Measurements from ENCODE around the gene SIRT1.
"Not testable (repeated sequence)": the region's sequence is repeated elsewhere in the genome, so short reads cannot be mapped to it uniquely, and the experiment has no call there.

Gene SIRT1

GRCh38 chr10:67884313-67884841 lies at the start of gene SIRT1:
TSS of gene SIRT1 (plus strand) at chr10:67884656. CDS start at chr10:67884722, 66 bp downstream.
- no peaks in the 10 kb centered on the region for H3K27me3 ChIP-seq (replicated peaks; ENCODE audit: insufficient read depth, low read length)
- peak within 1 kb of the TSS; percentile 97 for H2AFZ ChIP-seq (ENCODE audit: low read length)
- peak; percentile 96 for DNase-seq

DNA sequence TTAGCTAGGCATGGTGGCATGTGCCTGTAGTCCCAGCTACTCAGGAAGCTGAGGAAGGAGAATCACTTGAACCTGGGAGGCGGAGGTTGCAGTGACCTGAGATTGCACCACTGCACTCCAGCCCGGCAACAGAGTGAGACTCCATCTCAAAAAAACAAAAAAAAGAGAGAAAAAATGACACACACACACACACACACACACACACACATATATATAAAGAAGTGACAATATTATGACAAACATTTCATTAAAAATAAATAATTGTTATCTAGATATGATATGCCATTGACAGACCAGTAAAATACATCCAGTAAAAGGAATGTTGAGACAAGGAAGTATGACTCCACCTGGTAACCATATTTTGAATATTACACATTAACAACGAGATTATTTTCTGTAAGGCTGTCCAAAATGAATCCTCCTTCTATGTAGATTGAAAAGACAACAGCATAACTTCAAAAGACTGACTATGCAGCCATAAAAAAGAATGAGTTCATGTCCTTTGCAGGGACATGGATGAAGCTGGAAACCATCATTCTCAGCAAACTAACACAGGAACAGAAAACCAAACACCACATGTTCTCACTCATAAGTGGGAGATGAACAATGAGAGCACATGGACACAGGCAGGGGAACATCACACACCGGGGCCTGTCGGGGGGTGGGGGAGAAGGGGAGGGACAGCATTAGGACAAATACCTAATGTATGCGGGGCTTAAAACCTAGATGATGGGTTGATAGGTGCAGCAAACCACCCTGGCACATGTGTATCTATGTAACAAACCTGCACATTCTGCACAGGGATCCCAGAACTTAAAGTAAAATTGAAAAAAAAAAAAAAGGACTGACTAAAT lies 48.7 kb upstream of the SIRT1 start:
- not testable (repeated sequence) for H3K4me3 ChIP-seq (ENCODE audit: low read length); H3K27ac ChIP-seq (ENCODE audit: low read length); H3K4me2 ChIP-seq (ENCODE audit: low read depth, low read length); H3K4me1 ChIP-seq (ENCODE audit: low read length); H3K9ac ChIP-seq (ENCODE audit: low read length); H3K9me2 ChIP-seq (replicated peaks; ENCODE audit: insufficient read depth, low read length); H2AFZ ChIP-seq (ENCODE audit: low read length); H3K9me3 ChIP-seq (replicated peaks; ENCODE audit: insufficient read depth, low read length); H3K79me2 ChIP-seq (ENCODE audit: low read length); H4K20me1 ChIP-seq (ENCODE audit: insufficient read depth, low read length); H3F3A ChIP-seq (ENCODE audit: insufficient read depth, low read length); H3K27me3 ChIP-seq (replicated peaks; ENCODE audit: insufficient read depth, low read length); H3K36me3 ChIP-seq (replicated peaks; ENCODE audit: insufficient read depth, low read length); DNase-seq

More at GRCh38 chr10:67884313-67884841, at the start of gene SIRT1:
- Histone ChIP-seq H3F3A (ENCODE audit: insufficient read depth, low read length) (peaks cover 21% of the 10 kb centered on the region), H3K9me3 (replicated peaks; ENCODE audit: insufficient read depth, low read length) (no peaks in the 10 kb centered on the region), H3K36me3 (replicated peaks; ENCODE audit: insufficient read depth, low read length) (peaks cover 5% of the 10 kb centered on the region; the same call in 1 of the 2 replicates), H4K20me1 (ENCODE audit: insufficient read depth, low read length) (no peaks in the 10 kb centered on the region), H3K4me3 (ENCODE audit: low read length) (peak within 1 kb of the TSS; percentile 70), H3K79me2 (ENCODE audit: low read length) (peaks cover 39% of the 10 kb centered on the region), H3K27ac (ENCODE audit: low read length) (peak within 1 kb of the TSS; percentile 70; the same call in 1 of the 2 replicates), H3K4me1 (ENCODE audit: low read length) (peaks cover 8% of the 10 kb centered on the region; the same call in 1 of the 2 replicates), H3K9ac (ENCODE audit: low read length) (peak within 1 kb of the TSS; percentile 59), H3K4me2 (ENCODE audit: low read depth, low read length) (peak within 1 kb of the TSS; percentile 91), H3K9me2 (replicated peaks; ENCODE audit: insufficient read depth, low read length) (no peaks in the 10 kb centered on the region)
- TF ChIP-seq, protein P1, sequence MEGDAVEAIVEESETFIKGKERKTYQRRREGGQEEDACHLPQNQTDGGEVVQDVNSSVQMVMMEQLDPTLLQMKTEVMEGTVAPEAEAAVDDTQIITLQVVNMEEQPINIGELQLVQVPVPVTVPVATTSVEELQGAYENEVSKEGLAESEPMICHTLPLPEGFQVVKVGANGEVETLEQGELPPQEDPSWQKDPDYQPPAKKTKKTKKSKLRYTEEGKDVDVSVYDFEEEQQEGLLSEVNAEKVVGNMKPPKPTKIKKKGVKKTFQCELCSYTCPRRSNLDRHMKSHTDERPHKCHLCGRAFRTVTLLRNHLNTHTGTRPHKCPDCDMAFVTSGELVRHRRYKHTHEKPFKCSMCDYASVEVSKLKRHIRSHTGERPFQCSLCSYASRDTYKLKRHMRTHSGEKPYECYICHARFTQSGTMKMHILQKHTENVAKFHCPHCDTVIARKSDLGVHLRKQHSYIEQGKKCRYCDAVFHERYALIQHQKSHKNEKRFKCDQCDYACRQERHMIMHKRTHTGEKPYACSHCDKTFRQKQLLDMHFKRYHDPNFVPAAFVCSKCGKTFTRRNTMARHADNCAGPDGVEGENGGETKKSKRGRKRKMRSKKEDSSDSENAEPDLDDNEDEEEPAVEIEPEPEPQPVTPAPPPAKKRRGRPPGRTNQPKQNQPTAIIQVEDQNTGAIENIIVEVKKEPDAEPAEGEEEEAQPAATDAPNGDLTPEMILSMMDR (IDR thresholded peaks at IDR 0.05; ENCODE audit: low read length), result no peak
- TF ChIP-seq EZH2phosphoT487 (IDR thresholded peaks at IDR 0.05; ENCODE audit: low read length) (no peak), EZH2 (optimal IDR thresholded peaks at IDR 0.05; ENCODE audit: low read depth, low read length) (no peak)

GRCh38 chr10:67836488-67836887 lies 48.0 kb upstream of the SIRT1 start:
- no peak overlapping the region for H3K4me3 ChIP-seq (ENCODE audit: low read length)
- DNase-seq, result no peak
- H3K9me3 ChIP-seq (replicated peaks; ENCODE audit: insufficient read depth, low read length), result no peaks in the 10 kb centered on the region
- H3K9ac ChIP-seq (ENCODE audit: low read length), result no peak overlapping the region
- H2AFZ ChIP-seq (ENCODE audit: low read length), result no peak overlapping the region
- no peaks in the 10 kb centered on the region for H3K79me2 ChIP-seq (ENCODE audit: low read length)
- H3K4me2 ChIP-seq (ENCODE audit: low read depth, low read length), result no peak overlapping the region
- H3K27ac ChIP-seq (ENCODE audit: low read length), result no peak overlapping the region
- no peaks in the 10 kb centered on the region for H4K20me1 ChIP-seq (ENCODE audit: insufficient read depth, low read length)
- no peak for TF ChIP-seq EZH2 (optimal IDR thresholded peaks at IDR 0.05; ENCODE audit: low read depth, low read length)
- TF ChIP-seq, protein P1 (IDR thresholded peaks at IDR 0.05; ENCODE audit: low read length), result no peak
- no peak for TF ChIP-seq EZH2phosphoT487 (IDR thresholded peaks at IDR 0.05; ENCODE audit: low read length)
- no peaks in the 10 kb centered on the region for H3K4me1 ChIP-seq (ENCODE audit: low read length)
- no peaks in the 10 kb centered on the region for H3K36me3 ChIP-seq (replicated peaks; ENCODE audit: insufficient read depth, low read length)
- H3K27me3 ChIP-seq (replicated peaks; ENCODE audit: insufficient read depth, low read length), result no peaks in the 10 kb centered on the region
- H3K9me2 ChIP-seq (replicated peaks; ENCODE audit: insufficient read depth, low read length), result no peaks in the 10 kb centered on the region
- no peaks in the 10 kb centered on the region for H3F3A ChIP-seq (ENCODE audit: insufficient read depth, low read length)

DNA sequence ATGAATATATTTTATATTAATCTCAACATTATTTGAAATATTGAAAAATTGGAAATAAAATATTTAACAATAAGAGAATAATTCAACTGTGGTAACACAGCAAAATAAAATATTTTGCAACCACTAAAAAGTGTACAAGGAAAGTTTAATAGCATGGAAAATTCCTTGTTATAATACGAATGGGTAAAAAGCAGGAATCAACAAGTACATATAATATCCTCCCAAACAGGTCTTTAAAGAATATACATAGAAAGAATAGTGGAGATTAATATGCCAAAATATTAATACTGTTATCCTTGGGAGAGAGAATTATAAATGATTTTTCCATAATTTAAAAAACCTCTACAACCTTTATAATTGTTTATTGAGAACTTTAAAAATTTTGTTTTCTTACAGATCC lies 47.5 kb upstream of the SIRT1 start:
- Histone ChIP-seq H3K79me2 (ENCODE audit: low read length) (no peaks in the 10 kb centered on the region), H3K9me3 (replicated peaks; ENCODE audit: insufficient read depth, low read length) (no peaks in the 10 kb centered on the region), H3K4me1 (ENCODE audit: low read length) (no peaks in the 10 kb centered on the region), H3K27me3 (replicated peaks; ENCODE audit: insufficient read depth, low read length) (no peaks in the 10 kb centered on the region), H3K36me3 (replicated peaks; ENCODE audit: insufficient read depth, low read length) (no peaks in the 10 kb centered on the region), H3F3A (ENCODE audit: insufficient read depth, low read length) (no peaks in the 10 kb centered on the region), H3K27ac (ENCODE audit: low read length) (no peak overlapping the region), H2AFZ (ENCODE audit: low read length) (no peak overlapping the region), H3K9me2 (replicated peaks; ENCODE audit: insufficient read depth, low read length) (no peaks in the 10 kb centered on the region), H3K9ac (ENCODE audit: low read length) (no peak overlapping the region), H3K4me3 (ENCODE audit: low read length) (no peak overlapping the region), H3K4me2 (ENCODE audit: low read depth, low read length) (no peak overlapping the region), H4K20me1 (ENCODE audit: insufficient read depth, low read length) (no peaks in the 10 kb centered on the region)
- TF ChIP-seq, protein P1 (IDR thresholded peaks at IDR 0.05; ENCODE audit: low read length), result no peak
- TF ChIP-seq EZH2phosphoT487 (IDR thresholded peaks at IDR 0.05; ENCODE audit: low read length) (no peak), EZH2 (optimal IDR thresholded peaks at IDR 0.05; ENCODE audit: low read depth, low read length) (no peak)
- no peak for DNase-seq

Data from MM.1S (cell line).